GM18873 (cell line): ENCODE measurements around the gene RHO.

Experiments
- ATAC-seq: cut with Tn5 transposase; IDR thresholded peaks from one replicate; pipeline ENCODE4 v1.9.1; 2021; ENCODE audit warnings: mild to moderate bottlenecking, moderate library complexity, moderate number of reproducible peaks; ENCODE audit not compliant: unreplicated experiment, low FRiP score

Gene RHO

DNA sequence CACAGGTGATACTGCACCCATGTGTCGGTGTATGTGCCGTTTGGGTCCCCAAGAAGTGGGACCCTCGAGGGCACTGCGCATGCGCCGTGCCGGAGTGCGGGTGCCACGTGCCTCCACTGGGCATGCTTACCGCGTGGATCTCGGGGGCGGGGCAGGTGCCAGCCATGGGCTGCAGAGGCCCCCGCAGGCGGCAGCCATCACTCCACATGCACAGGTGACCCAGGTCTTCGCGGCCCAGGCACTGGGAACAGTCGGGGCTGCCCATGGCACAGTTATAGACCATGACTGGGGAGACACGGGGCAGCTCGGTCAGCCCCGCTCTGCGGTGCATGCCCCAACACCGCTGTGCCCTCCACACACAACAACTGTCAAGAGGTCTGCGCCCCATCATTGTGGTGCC is 45.8 kb downstream of the RHO start:
- no peak for ATAC-seq

DNA sequence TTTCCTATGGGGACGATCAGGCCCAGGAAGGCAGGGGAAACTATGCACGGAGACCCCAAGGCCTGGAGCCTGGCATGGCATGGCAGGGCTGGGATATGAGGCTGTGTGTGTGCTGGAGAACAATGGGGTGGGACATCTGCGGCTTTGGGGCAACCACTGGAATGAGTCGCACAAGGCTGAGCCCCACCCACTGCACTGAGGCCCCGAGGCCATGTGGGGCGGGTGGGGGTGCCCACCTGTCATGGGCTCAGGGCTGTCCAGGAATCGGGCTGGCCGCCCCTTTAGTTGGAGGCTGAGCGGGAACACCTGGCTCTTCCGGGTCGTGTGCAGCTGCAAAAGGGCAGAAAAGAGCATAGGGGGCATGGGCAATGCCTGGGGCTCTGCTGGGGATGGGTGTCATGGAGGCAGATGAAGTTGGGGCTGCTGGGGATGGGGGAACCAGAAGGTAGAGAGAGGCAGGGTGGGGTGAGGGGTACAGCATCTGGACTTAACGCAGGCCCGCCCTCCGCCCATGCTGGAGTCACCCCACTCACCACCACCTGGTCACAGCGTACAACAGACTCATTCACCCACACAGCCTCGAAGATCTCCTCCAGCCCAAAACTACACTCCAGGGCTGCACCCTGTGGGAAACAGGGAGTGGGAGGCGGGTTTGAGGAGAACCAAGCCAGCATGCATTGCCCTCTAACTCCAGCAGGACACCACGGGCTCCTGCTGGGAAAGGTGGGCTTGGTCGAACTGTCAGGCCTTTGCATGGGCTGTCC is 47.0 kb downstream of the RHO start:
- no peak for ATAC-seq

DNA sequence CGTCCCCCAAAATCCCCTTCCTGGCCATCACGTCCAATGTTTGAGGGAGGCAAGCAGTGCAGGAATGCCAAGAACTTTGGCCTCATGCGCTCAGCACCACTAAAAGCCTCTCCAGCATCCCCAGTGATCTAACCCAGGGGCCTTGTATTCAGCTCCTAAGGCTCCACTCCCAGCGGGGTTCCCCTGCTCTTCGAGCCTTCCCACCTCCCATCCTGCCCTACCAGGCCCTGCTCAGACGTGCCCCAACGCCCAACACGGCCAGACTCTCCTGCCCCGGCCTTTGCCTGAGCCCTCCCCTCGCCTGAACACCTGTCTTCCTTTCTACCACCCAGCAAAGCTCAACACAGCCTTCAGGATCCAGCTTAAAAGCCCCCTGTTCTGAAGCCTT is 47.6 kb downstream of the RHO start:
- ATAC-seq = no peak

DNA sequence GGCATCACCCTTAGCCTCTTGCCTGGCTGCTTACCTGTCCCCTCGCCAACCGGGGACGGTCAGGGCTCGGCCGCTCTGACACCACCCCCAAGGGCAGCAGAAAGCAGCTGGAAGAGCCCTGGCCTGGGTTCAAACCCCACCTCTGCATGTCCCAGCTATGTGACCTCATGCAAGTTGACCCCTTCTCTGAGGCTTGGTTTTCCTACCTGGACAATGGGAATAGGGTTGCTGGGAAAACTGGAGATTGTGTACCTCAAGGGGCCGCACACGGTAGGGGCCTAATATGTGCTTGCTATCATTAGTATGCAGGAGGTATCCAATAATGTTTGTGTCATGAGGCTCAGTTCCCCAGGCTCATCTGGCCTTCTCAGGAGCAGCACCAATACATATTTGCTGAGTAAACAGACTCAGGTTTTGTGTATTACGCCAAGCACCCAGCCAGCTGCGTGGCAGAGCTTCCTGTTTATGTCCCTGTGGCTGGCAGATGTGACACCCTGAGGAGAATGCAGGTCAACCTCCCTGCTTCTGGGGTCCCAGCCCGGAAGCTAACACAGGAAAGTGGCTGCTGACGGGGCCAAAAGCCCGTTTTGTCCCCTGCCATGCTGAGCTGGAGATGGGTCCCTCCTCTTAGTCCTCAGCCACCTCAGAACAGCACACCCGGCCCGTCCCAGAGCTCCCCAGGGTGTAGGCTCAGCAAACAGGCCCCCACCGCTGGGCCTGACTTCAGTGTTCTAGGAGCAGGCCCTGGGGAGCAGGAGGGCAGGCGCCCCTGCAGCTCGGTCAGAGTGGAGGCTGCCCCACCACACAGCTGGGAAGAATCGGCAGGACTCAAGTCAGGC is 48.3 kb downstream of the RHO start:
- peak; percentile 65 for ATAC-seq

DNA sequence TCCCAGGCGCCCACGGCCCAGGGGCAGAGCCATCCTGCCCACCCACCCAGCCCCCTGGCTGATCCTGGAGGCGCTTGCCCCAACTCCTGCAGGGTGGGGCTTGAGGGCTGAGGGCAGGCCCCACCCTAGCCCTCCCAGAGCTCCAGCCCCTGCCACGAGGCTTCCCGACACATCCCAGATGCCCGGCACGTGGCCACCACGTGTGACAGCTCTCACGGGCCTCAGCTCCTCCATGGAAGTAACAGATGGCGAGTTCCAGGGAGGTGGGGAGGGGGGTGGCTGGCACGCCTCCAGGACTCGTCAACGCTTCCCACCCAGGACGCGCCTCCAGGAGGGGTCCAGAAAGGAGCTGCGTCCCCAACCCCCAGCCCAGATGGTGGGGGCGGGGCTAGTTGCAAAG is 48.9 kb downstream of the RHO start:
- ATAC-seq = no peak

DNA sequence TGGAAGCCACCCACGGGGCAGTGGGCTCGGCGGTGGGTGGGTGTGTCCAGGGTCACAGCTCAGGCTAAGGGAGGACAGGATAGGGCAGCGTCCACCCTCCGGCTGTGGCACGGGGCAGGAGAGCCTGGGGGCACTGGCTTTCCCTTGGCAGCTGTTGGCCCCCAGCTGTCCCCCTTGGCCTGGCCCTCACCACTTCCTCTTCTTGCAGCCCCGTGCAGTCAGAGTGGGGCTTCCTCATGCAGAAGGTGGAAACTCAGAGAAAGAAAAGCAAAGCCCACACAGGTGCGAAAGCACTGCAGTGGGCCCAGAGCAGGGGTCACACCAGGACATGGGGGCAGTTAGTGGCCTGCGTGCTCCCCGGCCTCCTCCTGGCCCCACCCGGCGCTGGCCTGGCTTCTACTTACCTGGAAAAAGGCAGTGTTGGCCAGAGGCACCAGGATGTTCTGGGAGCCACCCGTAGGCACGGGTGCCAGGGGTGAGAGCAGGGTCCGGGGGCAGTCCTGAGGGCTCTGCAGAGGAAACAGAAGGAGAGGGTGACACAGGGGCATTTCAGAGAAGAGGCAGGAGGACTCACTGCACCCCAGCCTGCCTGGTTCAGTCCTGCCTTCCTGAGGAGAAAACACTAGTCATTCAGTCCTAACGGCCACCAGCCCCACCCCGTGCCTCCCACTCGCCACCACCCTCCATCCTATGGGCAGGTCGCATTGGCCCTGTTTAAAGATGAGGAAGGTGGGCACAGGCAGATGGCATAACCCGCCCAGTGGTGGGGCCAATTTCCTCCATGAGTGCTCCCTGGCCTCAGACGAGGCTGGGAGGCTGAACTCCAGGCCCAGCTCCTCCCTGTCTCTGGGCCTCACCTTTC is 49.7 kb downstream of the RHO start:
- no peak for ATAC-seq

DNA sequence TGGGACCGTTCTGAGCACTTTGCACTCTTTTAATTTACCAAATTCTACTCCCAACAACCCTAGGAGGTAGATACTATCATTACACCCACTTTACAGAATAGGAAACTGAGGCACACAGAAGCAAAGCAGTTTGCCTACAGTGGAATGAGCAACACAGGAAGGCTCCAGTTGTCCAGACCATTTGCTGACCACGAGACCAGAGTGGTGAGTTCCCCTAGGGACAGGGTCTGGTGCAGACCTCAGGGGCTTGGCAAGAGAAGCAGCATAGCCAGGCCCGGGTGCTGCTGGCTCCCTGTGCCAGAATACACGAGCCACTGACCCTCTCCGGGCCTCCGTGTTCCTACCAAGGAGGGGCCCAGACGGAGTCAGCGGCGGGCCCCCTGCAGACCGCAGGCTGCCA is 51.6 kb downstream of the RHO start:
- no peak for ATAC-seq

DNA sequence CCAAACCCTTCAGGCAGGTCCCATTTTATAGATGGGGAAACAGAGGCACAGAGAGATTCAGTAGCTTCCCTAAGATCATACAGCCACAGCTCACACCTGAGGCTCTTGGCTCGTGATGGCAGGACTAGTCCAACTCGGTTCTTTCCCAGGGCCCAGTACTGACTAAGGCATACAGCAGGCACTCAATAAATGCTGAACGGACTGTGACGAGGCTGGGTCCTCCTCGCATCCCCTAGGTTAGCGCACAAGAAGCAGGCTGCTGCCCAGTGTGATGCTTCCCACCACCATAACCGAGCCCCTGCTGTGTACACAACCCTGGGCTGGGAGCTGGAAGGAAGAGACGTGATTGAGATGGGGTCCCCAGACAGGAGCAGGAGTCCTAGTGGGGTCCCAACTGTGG is 53.2 kb downstream of the RHO start:
- ATAC-seq = no peak

DNA sequence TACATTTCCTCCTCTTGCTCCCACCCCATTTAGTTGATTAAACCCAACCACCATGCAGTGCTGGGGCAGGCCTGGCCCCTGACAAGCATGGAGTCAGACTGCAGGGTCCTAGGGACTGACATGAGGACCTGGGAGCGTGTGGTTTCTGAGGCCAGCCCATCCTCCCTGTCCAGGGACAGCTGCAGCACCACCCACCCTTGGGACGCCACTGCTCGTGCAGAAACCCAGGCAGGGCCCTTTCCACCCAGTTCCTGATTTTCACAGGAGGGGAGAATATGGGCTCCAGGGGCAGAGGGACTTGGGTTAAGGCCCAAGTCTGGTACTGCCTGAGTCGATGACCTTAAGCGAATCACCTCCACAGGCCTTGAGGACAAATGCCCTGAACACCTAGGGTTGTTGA is 54.4 kb downstream of the RHO start:
- no peak for ATAC-seq

DNA sequence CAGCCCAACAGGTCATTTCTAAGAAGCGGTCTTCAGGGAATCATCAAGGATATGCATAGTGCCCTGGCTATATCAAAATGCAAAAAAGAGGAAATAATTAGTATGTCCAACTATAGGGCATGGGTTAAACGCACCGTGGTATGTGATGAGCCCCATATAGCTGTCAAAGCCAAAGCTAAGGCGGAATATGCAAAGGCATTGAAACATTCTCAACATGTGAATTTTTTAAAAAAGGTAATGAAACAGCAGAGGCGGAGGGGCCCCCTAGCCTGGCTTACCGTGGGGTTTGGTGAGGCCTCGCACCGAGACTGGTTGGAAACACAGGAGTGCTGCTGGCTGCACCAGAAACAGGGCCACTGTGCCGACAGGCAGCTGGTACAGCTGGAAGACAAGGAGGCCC is 54.9 kb downstream of the RHO start:
- ATAC-seq = no peak

DNA sequence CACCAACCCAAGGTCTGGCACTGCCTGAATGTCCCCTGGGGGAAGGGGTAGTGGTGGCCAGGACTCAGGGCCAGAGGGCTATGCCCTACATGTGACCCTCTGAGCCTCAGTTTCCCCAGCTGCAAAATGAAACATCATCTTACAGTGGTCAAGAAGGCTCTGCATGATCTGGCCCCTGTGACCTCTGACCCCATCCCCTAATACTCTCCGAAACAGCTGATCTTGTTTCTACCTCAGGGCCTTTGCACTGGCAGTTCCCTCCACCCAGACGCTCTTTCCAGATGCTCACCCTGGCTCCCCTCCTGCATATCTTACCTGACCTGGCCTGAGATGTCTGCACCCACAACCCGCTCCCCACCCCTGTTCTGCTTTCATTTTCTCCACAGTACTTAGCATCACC is 56.2 kb downstream of the RHO start:
- ATAC-seq = no peak
